22Rv1 (cell line): ENCODE measurements around the gene PRG3.

Source experiments
- ZFX ChIP-seq: fragments of 450-650 bp; IDR thresholded peaks from 2 replicates; pipeline ENCODE4 v1.6.1; 2017; ENCODE audit warnings: antibody characterized with exemption, borderline replicate concordance
- TF ChIP-seq, protein P1 (sequence below): fragments of 450-650 bp; IDR thresholded peaks from 2 replicates; pipeline ENCODE4 v1.5.1; 2017; ENCODE audit warnings: mild to moderate bottlenecking

DNA sequence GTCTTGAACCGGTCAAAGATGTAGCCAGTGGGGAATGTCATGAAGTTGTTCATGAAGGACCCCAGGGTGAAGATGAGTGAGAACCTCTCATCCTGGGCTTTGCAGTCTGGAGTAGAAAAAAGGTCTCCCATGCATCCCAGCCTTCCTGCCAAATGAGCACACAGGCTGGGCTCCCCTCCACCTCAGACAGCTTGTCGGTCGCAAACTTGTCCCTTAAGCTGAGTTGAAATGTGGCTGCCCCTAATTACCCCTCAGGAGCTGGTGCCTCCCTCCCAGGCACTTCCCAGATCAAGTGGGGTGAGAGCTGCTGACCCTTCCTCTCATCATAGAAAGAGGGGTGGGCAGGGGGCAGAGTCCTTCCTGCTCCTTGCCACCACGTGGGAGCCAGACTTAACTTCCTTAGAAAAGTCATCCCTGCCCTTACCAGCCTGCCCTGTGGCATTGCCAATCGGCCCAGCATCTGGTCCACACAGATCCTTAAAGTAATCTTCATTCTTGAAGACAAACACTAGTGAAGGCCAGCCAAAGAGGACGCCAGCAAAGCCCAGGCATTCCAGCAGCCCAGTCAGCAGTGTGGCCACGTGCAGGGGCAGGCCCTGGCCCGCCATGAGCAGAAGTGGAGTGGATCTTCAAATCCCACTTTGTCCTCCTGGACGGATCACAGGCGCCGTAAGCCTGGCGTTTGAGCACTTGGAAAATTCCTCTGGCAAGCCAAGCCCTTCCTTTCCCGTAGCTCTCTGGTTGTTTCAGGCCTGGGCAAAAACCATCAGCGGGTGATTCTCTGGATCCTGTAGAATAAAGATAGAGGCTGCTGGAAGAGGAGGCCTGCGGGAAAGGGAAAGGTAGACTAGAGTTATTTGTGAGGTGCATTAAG is 44.9 kb upstream of the PRG3 start:
- TF ChIP-seq, protein P1, sequence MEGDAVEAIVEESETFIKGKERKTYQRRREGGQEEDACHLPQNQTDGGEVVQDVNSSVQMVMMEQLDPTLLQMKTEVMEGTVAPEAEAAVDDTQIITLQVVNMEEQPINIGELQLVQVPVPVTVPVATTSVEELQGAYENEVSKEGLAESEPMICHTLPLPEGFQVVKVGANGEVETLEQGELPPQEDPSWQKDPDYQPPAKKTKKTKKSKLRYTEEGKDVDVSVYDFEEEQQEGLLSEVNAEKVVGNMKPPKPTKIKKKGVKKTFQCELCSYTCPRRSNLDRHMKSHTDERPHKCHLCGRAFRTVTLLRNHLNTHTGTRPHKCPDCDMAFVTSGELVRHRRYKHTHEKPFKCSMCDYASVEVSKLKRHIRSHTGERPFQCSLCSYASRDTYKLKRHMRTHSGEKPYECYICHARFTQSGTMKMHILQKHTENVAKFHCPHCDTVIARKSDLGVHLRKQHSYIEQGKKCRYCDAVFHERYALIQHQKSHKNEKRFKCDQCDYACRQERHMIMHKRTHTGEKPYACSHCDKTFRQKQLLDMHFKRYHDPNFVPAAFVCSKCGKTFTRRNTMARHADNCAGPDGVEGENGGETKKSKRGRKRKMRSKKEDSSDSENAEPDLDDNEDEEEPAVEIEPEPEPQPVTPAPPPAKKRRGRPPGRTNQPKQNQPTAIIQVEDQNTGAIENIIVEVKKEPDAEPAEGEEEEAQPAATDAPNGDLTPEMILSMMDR: no peak
- TF ChIP-seq ZFX: no peak
